BE2C (cell line): ENCODE measurements around the gene DHX8.

ENCODE experiments used
- DNase-seq: peaks from one replicate; pipeline ENCODE4 v3.0.0-alpha.2; 2020
- H3K27me3 ChIP-seq: fragments of 250-450 bp; sonication (Bioruptor Pico); 2 replicates; pipeline ENCODE4 v1.5.1; 2020; ENCODE audit warnings: mild to moderate bottlenecking
- H3K36me3 ChIP-seq: fragments of 250-450 bp; sonication (Bioruptor Pico); 2 replicates; pipeline ENCODE4 v1.5.1; 2020; ENCODE audit warnings: mild to moderate bottlenecking
- H3K4me1 ChIP-seq: fragments of 250-450 bp; sonication (Bioruptor Pico); 2 replicates; pipeline ENCODE4 v1.5.1; 2020
- H3K4me3 ChIP-seq: 2 replicates; pipeline ENCODE4 v1.5.1; 2011; ENCODE audit warnings: low read depth, low read length
- H3K9me3 ChIP-seq: fragments of 250-450 bp; sonication (Bioruptor Pico); 2 replicates; pipeline ENCODE4 v1.5.1; 2020
- CTCF ChIP-seq: IDR thresholded peaks from 2 replicates; pipeline ENCODE4 v1.5.1; 2012; ENCODE audit warnings: mild to moderate bottlenecking, low read depth, low read length

Gene DHX8

DNA sequence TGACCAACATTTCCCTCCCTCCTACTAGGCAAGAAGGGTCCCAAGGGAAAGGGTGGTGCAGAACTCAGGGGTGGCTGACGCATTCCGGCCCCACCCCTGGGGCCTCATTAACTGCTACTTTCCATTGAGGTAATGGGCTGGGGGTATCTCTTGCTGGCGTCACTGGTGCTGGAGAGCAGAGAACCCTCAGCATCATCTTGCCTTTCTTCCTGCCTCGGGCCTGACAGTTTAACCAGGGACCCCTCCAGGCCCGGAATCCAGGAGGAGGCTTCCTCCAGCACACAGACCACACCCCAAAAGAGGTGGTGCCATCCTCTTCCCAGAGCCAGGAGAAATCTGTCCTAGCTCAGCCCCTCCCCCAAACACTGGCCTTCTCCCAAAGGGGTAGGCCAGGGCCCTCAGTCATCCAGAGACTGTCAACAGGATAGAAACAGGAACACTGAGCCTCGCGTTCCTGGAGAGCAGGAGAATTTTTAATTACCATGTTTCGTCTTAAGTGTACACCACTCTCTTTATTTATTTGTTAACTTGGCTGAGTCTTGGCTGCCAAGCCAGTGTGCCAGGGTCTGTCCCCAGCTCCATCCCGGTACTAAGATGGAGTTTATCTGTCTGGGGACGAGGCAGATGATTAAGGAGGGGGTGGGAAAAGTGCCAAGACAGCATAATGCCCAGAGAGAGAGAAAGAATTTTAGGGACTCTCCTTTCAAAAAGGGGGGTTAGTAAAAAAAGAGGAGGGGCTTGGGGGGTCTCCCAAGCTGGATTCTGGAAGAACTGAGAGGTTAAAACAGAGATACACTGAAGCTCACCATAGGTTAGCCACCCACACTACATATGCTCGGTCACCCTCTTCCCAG lies 57.3 kb downstream of the DHX8 start:
- no peak for TF ChIP-seq CTCF
- peak; percentile 61 for DNase-seq
- no peak overlapping the region for H3K4me3 ChIP-seq
- H3K36me3 ChIP-seq: no peaks in the 10 kb centered on the region
- peaks cover 18% of the 10 kb centered on the region for H3K4me1 ChIP-seq
- H3K27me3 ChIP-seq: no peaks in the 10 kb centered on the region
- no peaks in the 10 kb centered on the region for H3K9me3 ChIP-seq

DNA sequence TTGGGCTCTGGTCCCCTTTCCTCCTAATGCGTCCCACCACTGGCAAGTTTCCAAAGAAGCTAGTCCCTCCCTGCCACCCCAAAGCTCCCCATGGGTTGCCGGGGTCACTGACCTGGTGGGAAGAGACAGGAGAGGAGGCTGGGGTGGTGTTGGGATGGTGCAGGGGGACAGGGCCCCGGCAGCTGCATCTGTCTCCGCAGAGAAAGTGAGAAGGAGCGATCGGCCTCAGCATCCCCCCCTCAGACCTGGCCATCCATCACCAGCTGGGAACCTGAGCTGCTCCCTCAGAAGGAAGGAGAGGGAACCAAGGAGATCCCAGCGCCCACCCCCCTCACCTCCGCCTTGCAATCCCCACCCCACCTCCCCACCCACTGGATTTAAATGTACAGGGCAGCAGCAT lies 59.1 kb downstream of the DHX8 start:
- TF ChIP-seq CTCF: no peak
- no peaks in the 10 kb centered on the region for H3K9me3 ChIP-seq
- H3K4me1 ChIP-seq: peaks cover 8% of the 10 kb centered on the region

DNA sequence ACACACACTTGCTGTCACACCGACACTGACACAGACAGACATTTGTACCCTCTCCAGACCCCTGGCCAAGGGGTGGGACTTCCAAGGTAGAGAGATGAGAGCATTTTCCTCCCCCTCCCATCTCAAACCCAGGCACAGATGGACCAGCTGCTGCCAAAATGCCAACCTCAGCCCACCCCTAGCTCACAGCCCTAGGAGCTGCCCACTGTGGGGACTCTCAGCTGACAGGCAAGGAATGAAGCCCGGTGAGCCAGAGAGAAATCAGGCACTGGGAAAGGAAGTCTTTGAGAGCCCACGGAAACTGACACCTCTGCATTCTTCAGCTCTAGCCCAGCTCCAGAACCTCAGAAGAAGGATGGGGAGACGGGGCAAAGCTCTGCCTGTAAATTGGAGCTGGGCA lies 59.5 kb downstream of the DHX8 start:
- Histone ChIP-seq H3K4me3 (no peak overlapping the region), H3K4me1 (peaks cover 8% of the 10 kb centered on the region), H3K9me3 (no peaks in the 10 kb centered on the region), H3K36me3 (no peaks in the 10 kb centered on the region), H3K27me3 (no peaks in the 10 kb centered on the region)
- TF ChIP-seq CTCF: no peak
- DNase-seq: no peak

More for the DNA sequence above, 59.1 kb downstream of the DHX8 start:
- no peak for DNase-seq
- Histone ChIP-seq H3K36me3 (no peaks in the 10 kb centered on the region), H3K4me3 (no peak overlapping the region), H3K27me3 (no peaks in the 10 kb centered on the region)

DNA sequence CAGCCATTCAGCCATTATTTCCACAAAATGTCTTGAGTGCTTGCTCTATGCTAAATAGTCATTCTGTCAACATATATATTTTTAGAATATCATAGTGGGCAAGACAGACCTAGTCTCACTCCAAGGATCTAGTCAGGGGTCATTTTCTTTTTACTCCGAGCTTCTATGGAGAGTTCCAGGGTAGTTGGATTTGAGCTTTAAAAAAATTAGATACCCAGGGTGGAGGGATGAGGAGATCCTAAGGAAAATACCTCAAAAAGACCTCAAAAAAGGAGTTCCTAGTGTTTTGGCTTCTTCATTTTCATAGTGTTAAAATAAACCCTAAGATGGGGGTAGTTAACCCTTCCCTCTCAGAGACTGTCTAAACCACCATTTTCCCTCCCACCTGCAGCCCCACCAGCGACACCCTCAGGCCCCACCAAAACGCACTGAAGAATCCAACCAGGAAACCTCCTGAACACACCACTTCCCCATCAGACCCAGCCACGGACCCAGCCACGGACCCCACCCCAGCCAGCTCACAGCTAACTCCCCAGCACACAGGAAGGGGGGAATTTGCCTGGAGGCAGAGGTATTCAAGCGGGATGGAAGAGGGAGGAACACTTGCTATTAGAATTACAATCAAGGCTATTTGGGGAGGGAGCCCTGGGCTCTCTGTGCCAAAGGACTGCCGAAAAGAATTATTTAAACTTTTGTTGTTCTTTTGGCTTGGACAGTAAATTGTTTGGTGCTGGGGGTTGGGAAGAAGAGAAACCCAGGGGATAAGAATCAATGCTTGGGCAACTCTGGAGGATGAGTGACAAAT lies 60.2 kb downstream of the DHX8 start:
- no peaks in the 10 kb centered on the region for H3K9me3 ChIP-seq
- no peaks in the 10 kb centered on the region for H3K27me3 ChIP-seq
- no peaks in the 10 kb centered on the region for H3K36me3 ChIP-seq
- peaks cover 8% of the 10 kb centered on the region for H3K4me1 ChIP-seq
- peak overlapping the region; percentile 75 for H3K4me3 ChIP-seq
- no peak for DNase-seq
- TF ChIP-seq CTCF: no peak

- Histone ChIP-seq H3K27me3 (no peaks in the 10 kb centered on the region), H3K36me3 (no peaks in the 10 kb centered on the region), H3K4me3 (peak overlapping the region; percentile 75), H3K4me1 (peaks cover 8% of the 10 kb centered on the region), H3K9me3 (no peaks in the 10 kb centered on the region)
- no peak for DNase-seq
- no peak for TF ChIP-seq CTCF
These were observed 61.5 kb downstream of the DHX8 start for GRCh38 chr17:43545383-43545632.
